ENCODE results near the gene FNDC3A.
A peak's percentile ranks its signal among the peaks of the same experiment; 100 is the strongest.

Gene FNDC3A

DNA sequence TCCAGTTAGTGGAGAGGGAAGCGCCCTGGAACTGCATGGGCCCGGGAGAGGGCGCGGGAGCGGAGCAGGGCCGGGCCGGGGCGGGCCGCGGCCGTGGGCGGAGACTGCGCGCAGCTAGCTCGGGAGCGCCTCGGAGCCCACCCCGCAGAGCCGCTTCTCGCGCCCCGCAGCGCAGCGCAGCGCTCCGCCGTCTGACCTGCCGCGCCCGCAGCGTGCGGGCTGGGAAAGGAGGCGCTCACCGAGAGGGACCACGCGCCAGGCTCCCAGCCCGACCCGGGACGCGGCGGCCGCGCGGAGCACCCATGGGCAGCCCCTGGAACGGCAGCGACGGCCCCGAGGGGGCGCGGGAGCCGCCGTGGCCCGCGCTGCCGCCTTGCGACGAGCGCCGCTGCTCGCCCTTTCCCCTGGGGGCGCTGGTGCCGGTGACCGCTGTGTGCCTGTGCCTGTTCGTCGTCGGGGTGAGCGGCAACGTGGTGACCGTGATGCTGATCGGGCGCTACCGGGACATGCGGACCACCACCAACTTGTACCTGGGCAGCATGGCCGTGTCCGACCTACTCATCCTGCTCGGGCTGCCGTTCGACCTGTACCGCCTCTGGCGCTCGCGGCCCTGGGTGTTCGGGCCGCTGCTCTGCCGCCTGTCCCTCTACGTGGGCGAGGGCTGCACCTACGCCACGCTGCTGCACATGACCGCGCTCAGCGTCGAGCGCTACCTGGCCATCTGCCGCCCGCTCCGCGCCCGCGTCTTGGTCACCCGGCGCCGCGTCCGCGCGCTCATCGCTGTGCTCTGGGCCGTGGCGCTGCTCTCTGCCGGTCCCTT is 244.5 kb downstream of the FNDC3A start, which contains the start of gene MLNR:
MLNR (plus strand) TSS at position 303 of the 820 bp plus-strand sequence; CDS start at position 303, 0 bp downstream.
- no peak for DNase-seq

DNA sequence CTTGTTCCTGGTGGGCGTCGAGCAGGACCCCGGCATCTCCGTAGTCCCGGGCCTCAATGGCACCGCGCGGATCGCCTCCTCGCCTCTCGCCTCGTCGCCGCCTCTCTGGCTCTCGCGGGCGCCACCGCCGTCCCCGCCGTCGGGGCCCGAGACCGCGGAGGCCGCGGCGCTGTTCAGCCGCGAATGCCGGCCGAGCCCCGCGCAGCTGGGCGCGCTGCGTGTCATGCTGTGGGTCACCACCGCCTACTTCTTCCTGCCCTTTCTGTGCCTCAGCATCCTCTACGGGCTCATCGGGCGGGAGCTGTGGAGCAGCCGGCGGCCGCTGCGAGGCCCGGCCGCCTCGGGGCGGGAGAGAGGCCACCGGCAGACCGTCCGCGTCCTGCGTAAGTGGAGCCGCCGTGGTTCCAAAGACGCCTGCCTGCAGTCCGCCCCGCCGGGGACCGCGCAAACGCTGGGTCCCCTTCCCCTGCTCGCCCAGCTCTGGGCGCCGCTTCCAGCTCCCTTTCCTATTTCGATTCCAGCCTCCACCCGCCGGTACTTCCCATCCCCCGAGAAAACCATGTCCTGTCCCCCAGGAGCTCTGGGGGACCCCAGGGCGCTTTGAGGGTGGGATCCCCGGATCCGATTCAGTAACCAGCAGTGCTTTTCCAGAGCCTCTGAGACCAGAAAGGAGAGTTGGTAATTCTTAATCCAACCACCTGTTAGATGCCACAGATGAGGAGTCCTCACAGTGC is 245.3 kb downstream of the FNDC3A start:
- DNase-seq = no peak

- DNase-seq = no peak
Observed at GRCh38 chr13:49221590-49221965, 245.9 kb downstream of the FNDC3A start.

- DNase-seq = no peak
Observed at GRCh38 chr13:49225223-49226042, 249.7 kb downstream of the FNDC3A start.

GRCh38 chr13:49226613-49227012 is 250.9 kb downstream of the FNDC3A start:
- DNase-seq = no peak

DNA sequence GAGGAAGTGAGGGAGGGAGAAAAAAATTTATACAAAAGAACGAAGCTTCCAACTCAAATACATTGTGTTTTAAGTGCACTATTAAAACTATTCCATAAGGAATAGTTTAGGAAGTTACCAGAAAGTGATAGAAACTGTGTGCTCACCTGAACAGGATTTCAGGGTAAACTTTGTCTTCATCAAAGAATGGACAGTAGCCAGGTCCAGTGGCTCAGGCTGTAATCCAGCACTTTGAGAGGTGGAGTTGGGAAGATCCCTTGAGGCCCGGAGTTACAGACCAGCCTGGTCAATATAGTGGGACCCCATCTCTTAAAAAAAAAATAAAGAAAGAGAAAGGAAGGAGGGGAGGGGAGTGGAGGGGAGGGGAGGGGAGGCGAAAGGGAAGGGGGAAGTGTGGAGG is 259.0 kb downstream of the FNDC3A start:
- no peak for DNase-seq

- no peak for DNase-seq
Observed at GRCh38 chr13:49235856-49236431, 260.2 kb downstream of the FNDC3A start.

DNA sequence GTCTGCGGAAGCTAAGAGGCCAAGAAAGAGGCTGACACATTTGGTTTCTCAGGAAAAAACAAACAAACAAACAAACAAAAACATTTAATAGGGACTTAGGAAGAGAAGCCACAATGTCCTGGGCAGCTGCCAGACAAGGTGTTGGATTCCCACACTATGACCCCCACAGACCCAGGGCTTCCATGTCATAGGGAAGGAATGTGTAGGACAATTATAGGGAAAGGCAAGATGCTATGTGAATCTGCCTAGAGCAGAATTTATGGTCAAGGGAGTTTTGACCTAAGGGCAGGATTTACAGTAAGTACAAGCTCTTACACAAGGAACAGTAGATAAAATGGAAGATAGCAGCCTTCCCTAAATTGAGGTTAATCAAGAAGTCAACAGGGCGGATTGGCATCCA is 262.9 kb downstream of the FNDC3A start:
- DNase-seq = no peak

- DNase-seq = no peak
Observed at GRCh38 chr13:49240017-49240416, 264.3 kb downstream of the FNDC3A start.

- no peak for DNase-seq
Observed at GRCh38 chr13:49241296-49241695, 265.6 kb downstream of the FNDC3A start.

GRCh38 chr13:49245101-49245500 is 269.4 kb downstream of the FNDC3A start:
- no peak for DNase-seq

DNA sequence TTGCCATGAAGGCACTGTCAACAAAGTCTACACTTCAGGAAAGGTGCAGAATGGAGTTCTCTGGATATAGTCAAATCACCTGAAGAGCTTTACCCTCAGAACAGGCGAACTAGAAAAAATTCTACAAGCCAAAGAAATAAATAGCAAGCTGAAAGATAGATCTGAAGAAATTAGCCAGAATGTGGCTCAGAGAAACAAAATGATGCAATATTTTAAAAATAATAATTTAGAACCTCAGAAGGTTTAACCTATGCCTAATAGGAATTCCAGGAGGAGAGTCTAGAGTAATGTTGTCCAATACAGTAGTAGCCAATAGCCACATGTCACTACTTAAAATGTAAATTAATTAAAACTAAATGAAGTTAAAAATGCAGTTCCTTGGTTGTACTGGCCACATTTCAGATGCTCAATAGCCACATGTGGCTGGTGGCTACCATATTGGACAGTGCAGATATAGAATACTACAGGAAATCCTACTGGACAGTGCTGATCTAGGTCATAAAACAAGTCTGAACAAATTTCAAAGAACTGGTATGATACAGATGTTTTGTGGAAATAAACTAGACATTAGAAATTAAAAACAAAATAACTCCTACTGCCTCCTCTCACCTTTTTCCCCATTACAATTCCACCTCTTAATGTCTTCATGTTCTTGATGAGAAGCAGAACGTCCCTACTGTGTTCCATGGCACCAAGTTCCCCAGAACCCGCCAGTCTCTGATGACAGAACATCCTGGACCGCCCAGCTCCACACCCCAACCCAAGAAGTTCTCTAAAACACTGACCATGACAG is 271.3 kb downstream of the FNDC3A start:
- no peak for DNase-seq

- peak; percentile 30 for DNase-seq
Observed at GRCh38 chr13:49247643-49248621, 272.2 kb downstream of the FNDC3A start, which contains the start of gene CDADC1. TSS of gene CDADC1 (plus strand) at chr13:49247925. CDS start at chr13:49248038, 113 bp downstream.

GRCh38 chr13:49248622-49249002 is 272.9 kb downstream of the FNDC3A start:
- DNase-seq = no peak

GRCh38 chr13:49251326-49251725 is 275.6 kb downstream of the FNDC3A start:
- DNase-seq = no peak

GRCh38 chr13:49253310-49253709 is 277.6 kb downstream of the FNDC3A start:
- no peak for DNase-seq

DNA sequence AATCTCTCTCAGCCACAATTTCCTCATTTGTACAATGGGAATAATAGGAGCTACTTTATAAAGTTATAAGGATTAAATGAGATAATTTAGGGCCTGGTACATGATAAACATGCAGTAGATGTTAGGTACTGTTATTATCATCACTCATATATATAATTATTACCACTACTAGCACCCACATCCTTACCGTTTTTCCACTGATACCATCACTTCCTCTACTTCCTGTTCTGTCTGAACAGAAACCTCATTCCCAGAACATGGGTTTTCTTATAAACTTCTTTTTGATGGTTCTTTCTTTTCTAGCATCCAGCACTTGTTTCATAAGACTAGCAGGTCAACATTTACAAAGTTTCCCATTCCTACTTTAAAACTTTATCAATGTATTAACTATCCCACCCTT is 278.3 kb downstream of the FNDC3A start:
- DNase-seq = no peak

GRCh38 chr13:49256841-49257240 is 281.1 kb downstream of the FNDC3A start:
- no peak for DNase-seq

DNA sequence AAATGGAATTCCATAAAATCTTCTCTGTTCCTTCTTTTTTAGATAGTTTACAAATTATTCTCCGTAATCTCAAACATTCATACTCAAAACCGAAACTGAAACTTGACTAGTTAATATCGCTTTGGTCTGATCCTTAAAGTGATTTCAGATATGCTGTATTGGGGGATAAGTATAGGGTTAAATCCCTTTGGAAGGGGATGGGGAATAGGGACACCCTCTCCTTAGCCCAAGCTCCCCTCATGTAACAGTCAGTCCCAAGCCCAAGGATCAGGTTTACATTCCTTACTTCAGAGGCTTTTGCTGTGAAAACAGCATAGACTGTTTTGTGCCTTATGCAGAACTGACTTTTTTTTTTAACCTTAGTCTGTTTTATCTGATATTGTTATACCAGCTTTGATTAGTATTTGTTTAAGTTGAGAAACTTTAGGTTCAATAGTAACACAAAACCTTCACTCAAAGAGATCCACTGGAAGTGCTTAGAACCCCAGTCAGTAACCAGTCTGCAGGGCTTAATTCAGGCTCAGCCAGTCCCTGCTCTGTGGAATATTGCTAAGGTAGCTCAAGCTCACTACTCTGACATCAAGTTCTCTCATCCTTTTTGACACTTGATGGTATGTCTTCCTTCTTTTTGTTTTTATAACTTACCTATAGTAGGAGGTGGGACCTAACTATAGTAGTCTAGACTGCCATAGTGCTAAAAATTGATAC is 282.5 kb downstream of the FNDC3A start:
- no peak for DNase-seq
